Keratinocyte (primary cell): Measurements from ENCODE around the gene KRT40. TPM values are rescaled to one million over a fixed set of nuclear protein-coding genes. Genes with fewer than 3 reads are reported as not detected.

Experiments used
- DNase-seq: peaks from one replicate; pipeline ENCODE4 v3.0.0-alpha.2; 2011; ENCODE audit warnings: low read depth, missing footprints, low spot score
- FAIRE-seq: peaks from 2 replicates; lab custom pipeline; 2011; peaks lifted over from hg19 to GRCh38; lab: Jason Lieb, UNC
- H2AFZ ChIP-seq: 2 replicates; pipeline ENCODE4 v1.6.0; 2012; ENCODE audit warnings: low read length, control low read depth, inconsistent platforms; ENCODE audit not compliant: control insufficient read depth
- H3K27ac ChIP-seq: 2 replicates; pipeline ENCODE4 v1.5.1; 2011; ENCODE audit warnings: low read length; ENCODE audit not compliant: control insufficient read depth, insufficient read depth
- H3K27me3 ChIP-seq: 3 replicates; pipeline ENCODE4 v1.6.0; 2011; ENCODE audit warnings: low read length; ENCODE audit not compliant: control insufficient read depth, insufficient read depth; ENCODE audit errors: extremely low read depth
- H3K36me3 ChIP-seq, 2 experiments: 2 replicates in 1 of 2; 3 replicates in 1 of 2; pipeline ENCODE4 v1.5.1; 2011; ENCODE audit warnings: low read length in 2 of 2, mild to moderate bottlenecking in 1 of 2; ENCODE audit not compliant: control insufficient read depth in 2 of 2, insufficient read depth in 2 of 2; ENCODE audit errors: extremely low read depth in 1 of 2
- H3K4me1 ChIP-seq: 3 replicates; pipeline ENCODE4 v1.5.1; 2011; ENCODE audit warnings: low read length; ENCODE audit not compliant: control insufficient read depth, insufficient read depth; ENCODE audit errors: extremely low read depth
- H3K4me2 ChIP-seq: 3 replicates; pipeline ENCODE4 v1.6.0; 2011; ENCODE audit warnings: low read depth, low read length; ENCODE audit not compliant: control insufficient read depth, insufficient read depth; ENCODE audit errors: extremely low read depth
- H3K4me3 ChIP-seq, 3 experiments: fragments of 200-600 bp in 1 of 3; sonication (generic) in 1 of 3; 2 replicates in 2 of 3; 3 replicates in 1 of 3; pipeline ENCODE4 v1.5.1; 2011 to 2016; ENCODE audit warnings: low read length in 3 of 3, mild to moderate bottlenecking in 3 of 3, control low read depth in 2 of 3, inconsistent platforms in 1 of 3, low read depth in 1 of 3, mixed read lengths in 1 of 3, mixed run types in 1 of 3, moderate library complexity in 1 of 3; ENCODE audit not compliant: control insufficient read depth in 2 of 3, insufficient read depth in 2 of 3; ENCODE audit errors: extremely low read depth in 1 of 3
- H3K79me2 ChIP-seq: 2 replicates; pipeline ENCODE4 v1.6.0; 2012; ENCODE audit warnings: low read length; ENCODE audit not compliant: control insufficient read depth, insufficient read depth
- H3K9ac ChIP-seq: 3 replicates; pipeline ENCODE4 v1.6.0; 2011; ENCODE audit warnings: low read length; ENCODE audit not compliant: control insufficient read depth, insufficient read depth; ENCODE audit errors: extremely low read depth
- H3K9me1 ChIP-seq: 3 replicates; pipeline ENCODE4 v1.6.0; 2011; ENCODE audit warnings: low read length; ENCODE audit not compliant: control insufficient read depth, insufficient read depth; ENCODE audit errors: extremely low read depth
- H3K9me3 ChIP-seq: 2 replicates; pipeline ENCODE4 v1.5.1; 2012; ENCODE audit warnings: low read depth, low read length; ENCODE audit not compliant: control insufficient read depth
- H4K20me1 ChIP-seq: 3 replicates; pipeline ENCODE4 v1.6.0; 2011; ENCODE audit warnings: low read length; ENCODE audit not compliant: control insufficient read depth, insufficient read depth; ENCODE audit errors: extremely low read depth
- CTCF ChIP-seq, 3 experiments: IDR thresholded peaks in 1 of 3; conservative IDR thresholded peaks in 1 of 3; optimal IDR thresholded peaks in 1 of 3; 2 replicates in 2 of 3; 3 replicates in 1 of 3; pipeline versions ENCODE3 to v1.5.1; 2011; ENCODE audit warnings: low read length in 3 of 3, mild to moderate bottlenecking in 3 of 3, moderate library complexity in 2 of 3, control low read depth in 1 of 3, inconsistent platforms in 1 of 3; ENCODE audit not compliant: insufficient read depth in 2 of 3; ENCODE audit errors: extremely low read depth in 1 of 3
- EZH2 ChIP-seq: IDR thresholded peaks from one replicate; pipeline ENCODE4 v1.6.1; 2012; ENCODE audit warnings: inconsistent platforms, mild to moderate bottlenecking, low read length, moderate library complexity
- dilution Hi-C: fragments of 300-500 bp; cut with MboI; formaldehyde crosslinking; loops from one replicate; pipeline ENCODE4 v1.7.0; 2020; ENCODE audit warnings: low sequenced_read_pairs; ENCODE audit not compliant: extremely low pct_ligation_motif_present
- polyA plus RNA-seq, 5 experiments: library from polyadenylated mRNA; depleted of rRNA in 3 of 5; stranded (reverse) in 3 of 5; stranded (forward) in 1 of 5; unstranded in 1 of 5; fragments of >200 nt; gene quantifications; 1 replicate in 1 of 5; 2 replicates in 3 of 5; 3 replicates in 1 of 5; pipeline versions ENCODE4 v1.2.1 to v1.2.3, GENCODE V29; 2011 to 2012; ENCODE audit warnings: missing spikeins in 2 of 5, low read depth in 1 of 5, low replicate concordance in 1 of 5

The KRT40 gene
- polyA plus RNA-seq, 1 donor (not counting 4 experiments of a cell fraction or from before 2014, with no cell fraction given) = 0.03 TPM

GRCh38 chr17:40953881-40954280, 30.2 kb downstream of the KRT40 start:
- TF ChIP-seq EZH2 (no peak), CTCF (optimal IDR thresholded peaks at IDR 0.05 in 1 of 3, IDR thresholded peaks at IDR 0.05 in 1 of 3, conservative IDR thresholded peaks at IDR 0.05 in 1 of 3; ENCODE audit: extremely low read depth in 1 of 3, insufficient read depth in 2 of 3, low read length in 3 of 3) (no peak)
- H3K9ac ChIP-seq = peak overlapping the region; percentile 42
- H4K20me1 ChIP-seq = no peaks in the 10 kb centered on the region
- no peak overlapping the region for H2AFZ ChIP-seq
- peak overlapping the region; percentile 55 for H3K4me2 ChIP-seq
- H3K27me3 ChIP-seq = no peaks in the 10 kb centered on the region
- H3K79me2 ChIP-seq = no peaks in the 10 kb centered on the region
- H3K4me1 ChIP-seq = peaks cover 58% of the 10 kb centered on the region
- peak overlapping the region; percentile 82 for H3K27ac ChIP-seq
- no peaks in the 10 kb centered on the region for H3K36me3 ChIP-seq
- H3K4me3 ChIP-seq = no peak overlapping the region
- dilution Hi-C loops = no loop called here
- no peaks in the 10 kb centered on the region for H3K9me1 ChIP-seq
- FAIRE-seq (peak; percentile 81), DNase-seq (peak; percentile 55)
- H3K9me3 ChIP-seq = no peaks in the 10 kb centered on the region

- H3K79me2 ChIP-seq = no peaks in the 10 kb centered on the region
- H3K9me1 ChIP-seq = no peaks in the 10 kb centered on the region
- no peaks in the 10 kb centered on the region for H3K36me3 ChIP-seq
- H3K27me3 ChIP-seq = no peaks in the 10 kb centered on the region
- no peaks in the 10 kb centered on the region for H3K9me3 ChIP-seq
- H4K20me1 ChIP-seq = no peaks in the 10 kb centered on the region
- no peak for TF ChIP-seq CTCF (optimal IDR thresholded peaks at IDR 0.05 in 1 of 3, IDR thresholded peaks at IDR 0.05 in 1 of 3, conservative IDR thresholded peaks at IDR 0.05 in 1 of 3; ENCODE audit: extremely low read depth in 1 of 3, insufficient read depth in 2 of 3, low read length in 3 of 3)
- no peak for TF ChIP-seq EZH2
- peak overlapping the region; percentile 18 for H3K9ac ChIP-seq
- dilution Hi-C loops = no loop called here
- H2AFZ ChIP-seq = no peak overlapping the region
- no peak overlapping the region for H3K4me3 ChIP-seq
- DNase-seq = peak; percentile 38
- FAIRE-seq = peak; percentile 52
- H3K4me2 ChIP-seq = peak overlapping the region; percentile 6
- H3K27ac ChIP-seq = peak overlapping the region; percentile 82
- H3K4me1 ChIP-seq = peaks cover 46% of the 10 kb centered on the region
These were observed 31.5 kb downstream of the KRT40 start for GRCh38 chr17:40952661-40953060.
